DMS53 (cell line): Measurements from ENCODE around the gene RPS2.
A peak's percentile ranks its signal among the peaks of the same experiment; 100 is the strongest.
"Not testable (repeated sequence)": the region's sequence is repeated elsewhere in the genome, so short reads cannot be mapped to it uniquely, and the experiment has no call there.

Experiments
- DNase-seq: peaks from one replicate; lab custom pipeline; 2025; lab: John Stamatoyannopoulos, UW

RPS2 gene

DNA sequence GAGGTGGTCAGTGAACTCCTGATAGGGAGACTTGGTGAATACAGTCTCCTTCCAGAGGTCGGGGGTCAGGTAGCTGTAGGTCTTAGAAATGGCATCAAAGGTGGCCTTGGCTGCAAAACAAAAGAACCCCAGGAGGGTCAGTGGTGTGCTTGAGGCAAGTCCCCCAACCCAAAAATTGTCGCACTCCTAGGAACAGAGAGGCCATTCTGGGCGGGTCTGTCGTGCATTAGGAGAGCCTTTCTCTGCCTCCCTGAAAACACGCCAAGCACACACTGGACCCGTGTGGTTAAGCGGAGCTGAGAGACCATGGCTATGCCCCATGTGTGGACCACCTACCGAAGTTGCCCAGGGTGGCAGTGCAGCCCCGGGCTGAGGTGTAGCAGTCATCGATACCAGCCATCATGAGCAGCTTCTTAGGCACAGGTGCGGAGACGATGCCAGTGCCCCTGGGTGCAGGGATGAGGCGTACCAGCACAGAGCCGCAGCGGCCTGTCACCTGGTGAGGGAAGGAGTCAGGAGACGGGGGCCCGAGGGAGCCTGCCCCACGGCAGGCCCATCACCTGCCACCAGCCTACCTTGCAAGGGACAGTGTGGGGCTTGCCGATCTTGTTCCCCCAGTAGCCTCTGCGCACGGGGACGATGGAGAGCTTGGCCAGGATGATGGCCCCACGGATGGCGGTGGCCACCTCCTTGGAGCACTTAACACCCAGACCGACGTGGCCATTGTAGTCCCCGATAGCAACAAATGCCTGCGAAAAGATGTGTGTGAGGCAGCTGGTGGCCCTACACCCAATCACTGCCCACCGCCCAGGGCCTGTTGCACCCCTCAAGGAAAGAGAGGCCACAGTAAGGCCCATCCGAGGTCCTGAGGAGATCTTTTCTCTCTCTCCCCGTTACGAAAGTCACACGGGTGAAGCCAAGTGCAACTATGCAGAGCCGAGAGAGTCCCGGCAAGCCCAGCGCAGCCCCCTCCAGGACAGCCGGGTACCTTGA lies 2.2 kb downstream of the RPS2 start:
- DNase-seq = not testable (repeated sequence)

DNA sequence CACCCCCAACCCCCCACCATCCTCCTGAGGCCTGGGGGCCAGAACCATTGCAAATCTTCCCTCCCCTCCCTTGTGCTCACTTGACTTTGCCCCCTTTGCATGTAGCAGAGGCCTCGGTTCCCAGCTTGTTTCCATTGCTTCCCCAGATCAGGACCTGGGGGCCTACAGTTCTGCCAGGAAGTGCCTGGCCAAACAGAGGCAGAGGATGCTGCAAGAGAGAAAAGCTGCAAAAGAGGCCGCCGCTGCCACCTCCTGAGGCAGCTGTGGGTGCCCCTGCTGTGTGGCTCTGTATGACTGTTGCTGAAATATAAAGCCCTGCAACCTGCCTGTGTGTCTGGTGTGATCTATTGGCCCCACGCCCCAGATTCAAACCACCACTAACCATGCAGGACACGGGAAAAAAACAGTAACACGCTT lies 3.0 kb downstream of the RPS2 start:
- DNase-seq = peak; percentile 66

DNA sequence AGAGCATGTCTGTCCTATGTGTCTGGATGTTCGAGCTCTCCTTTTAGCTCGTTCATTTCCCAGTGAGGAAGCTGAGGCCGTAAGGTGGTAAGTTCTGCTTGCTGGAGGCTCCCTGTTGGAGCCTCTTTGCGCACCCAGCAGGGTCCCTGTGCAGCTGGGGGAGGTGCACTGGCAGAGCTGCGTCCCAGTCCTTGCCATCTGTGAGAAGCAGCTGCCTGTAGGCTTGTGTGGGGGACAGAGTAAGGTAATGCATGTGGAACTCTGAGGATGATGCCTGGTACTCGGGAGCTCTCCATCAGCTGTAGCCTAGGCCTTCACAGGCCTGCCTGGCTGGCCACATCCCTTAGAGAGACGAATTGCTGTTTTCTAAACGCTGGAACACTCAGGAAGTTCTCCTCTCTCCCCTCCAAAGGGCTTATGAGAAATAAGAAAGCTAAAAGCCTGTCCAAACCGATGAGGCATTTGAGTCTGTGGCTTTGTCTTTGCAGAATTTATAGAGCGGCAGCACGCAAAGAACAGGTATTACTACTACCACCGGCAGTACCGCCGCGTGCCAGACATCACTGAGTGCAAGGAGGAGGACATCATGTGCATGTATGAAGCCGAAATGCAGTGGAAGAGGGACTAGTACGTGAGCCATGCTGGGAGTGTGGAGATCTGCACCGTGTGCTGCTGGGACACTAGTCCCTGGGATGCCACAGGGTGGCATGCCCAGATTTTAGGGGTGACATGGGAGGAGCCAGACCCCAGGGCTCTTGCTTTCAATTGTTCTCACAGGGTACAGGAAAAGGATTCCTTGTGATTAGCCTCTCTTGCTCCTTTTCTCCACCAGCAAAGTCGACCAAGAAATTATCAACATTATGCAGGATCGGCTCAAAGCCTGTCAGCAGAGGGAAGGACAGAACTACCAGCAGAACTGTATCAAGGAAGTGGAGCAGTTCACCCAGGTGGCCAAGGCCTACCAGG lies 3.7 kb downstream of the RPS2 start:
- peak; percentile 83 for DNase-seq

DNA sequence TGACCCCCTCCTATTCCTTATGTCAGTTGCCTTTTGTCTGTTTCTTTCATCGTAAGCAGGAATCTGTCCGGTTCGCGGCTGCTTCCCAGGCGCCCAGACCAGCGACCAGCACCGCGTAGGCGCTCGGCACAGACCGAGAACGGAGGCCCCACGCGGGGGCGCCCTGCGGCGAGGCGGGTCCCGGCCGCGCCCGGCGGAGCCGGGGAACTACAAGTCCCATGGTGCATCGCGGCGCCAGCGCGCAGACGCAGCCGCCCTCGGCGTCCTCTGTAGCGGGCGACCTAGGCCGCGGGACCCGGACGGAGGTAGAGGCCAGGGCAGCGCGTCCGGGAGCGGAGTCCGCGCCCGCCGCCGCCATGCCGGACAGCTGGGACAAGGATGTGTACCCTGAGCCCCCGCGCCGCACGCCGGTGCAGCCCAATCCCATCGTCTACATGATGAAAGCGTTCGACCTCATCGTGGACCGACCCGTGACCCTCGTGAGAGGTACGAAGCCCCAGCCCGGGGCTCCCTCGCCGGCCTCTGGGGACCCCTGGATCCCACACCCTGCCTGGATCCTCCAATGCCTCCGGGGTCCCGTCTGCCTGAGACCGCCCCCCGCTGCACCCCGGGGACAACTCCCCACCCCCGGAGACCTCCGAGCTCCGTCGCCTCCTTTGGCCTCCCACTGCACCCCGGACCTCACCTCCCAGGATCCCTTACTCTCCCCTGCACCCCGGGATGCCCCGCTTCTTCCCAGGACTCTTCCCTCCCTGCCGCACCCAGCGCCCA lies 5.2 kb downstream of the RPS2 start, which contains the start of gene NDUFB10:
NDUFB10 (plus strand) TSS at position 270 of the 771 bp plus-strand sequence; CDS start at position 357, 87 bp downstream.
- DNase-seq = peak; percentile 95

DNA sequence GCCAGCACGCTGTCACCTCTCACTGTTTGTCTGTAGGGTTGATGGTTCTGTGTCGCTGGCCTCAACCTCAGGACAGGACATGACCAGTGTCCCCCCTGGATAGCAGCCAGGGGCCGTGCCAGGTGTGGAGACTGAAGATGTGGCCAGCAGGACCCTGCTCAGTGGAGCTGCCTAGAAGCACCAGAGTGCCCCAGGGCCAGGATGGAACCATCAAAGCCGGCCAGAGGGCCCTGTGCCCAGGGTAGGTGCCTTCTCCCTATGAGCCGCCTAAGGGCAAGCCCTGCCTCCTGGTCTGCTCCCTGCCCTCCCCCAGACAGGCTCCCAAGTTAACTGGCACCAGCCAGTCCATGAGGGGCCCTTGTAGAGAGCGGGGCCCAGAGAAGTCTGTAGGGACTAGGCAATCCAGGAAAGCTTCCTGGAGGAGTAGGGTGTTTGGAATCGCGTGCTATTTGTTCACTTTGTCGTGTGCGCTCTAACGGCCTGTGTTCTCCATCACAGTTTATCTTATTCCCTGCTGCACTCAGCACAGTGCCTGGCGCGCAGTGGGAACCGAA lies 5.8 kb downstream of the RPS2 start:
- DNase-seq = no peak

DNA sequence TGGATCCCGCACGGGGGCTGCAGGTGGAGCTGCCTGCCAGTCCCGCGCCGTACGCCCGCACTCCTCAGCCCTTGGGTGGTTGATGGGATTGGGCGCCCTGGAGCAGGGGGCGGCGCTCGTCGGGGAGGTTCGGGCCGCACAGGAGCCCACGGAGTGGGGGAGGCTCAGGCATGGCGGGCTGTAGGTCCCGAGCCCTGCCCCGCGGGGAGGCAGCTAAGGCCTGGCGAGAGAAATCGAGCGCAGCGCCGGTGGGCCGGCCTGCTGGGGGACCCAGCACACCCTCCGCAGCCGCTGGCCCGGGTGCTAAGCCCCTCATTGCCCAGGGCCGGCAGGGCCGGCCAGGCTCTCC lies 6.5 kb downstream of the RPS2 start:
- not testable (repeated sequence) for DNase-seq

DNA sequence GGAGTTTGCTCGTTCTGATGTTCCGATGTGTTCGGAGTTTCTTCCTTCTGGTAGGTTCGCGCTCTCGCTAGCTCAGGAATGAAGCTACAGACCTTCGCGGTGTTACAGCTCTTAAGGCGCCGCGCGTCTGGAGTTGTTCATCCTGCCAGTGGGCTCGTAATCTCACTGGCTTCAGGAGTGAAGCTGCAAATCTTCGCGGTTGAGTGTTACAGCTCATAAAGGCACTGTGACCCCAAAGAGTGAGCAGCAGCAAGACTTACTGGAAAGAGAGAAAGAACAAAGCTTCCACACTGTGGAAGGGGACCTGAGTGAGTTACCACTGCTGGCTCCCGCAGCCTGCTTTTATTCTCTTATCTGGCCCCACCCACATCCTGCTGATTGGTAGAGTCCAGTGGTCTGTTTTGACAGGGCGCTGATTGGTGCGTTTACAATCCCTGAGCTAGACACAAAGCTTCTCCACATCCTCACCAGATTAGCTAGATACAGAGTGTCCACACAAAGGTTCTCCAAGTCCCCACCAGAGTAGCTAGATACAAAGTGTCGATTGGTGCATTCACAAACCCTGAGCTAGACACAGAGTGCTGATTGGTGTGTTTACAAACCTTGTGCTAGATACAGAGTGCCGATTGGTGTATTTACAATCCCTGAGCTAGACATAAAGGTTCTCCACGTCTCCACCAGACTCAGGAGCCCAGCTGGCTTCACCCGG lies 7.0 kb downstream of the RPS2 start:
- DNase-seq = not testable (repeated sequence)

DNA sequence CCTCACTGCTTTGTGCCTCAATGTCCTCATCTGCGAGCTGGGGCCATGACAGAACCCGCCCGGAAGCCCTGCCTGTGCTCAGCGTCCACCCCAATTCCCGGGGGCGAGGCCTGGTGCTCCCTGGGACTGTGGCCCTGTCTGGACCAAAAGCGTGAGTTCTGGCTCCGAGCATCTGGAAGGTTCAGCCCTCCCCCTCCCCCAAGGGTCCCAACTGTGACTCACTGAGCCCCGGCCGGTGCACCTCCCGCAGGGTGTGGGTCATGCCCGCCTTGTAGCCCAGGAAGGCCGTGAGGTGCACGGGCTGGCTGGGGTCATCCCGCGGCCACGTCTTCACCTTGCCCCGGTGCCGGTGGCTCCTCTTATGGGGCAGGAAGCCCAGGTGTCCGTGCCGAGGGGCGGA lies 10.9 kb downstream of the RPS2 start:
- DNase-seq = no peak

DNA sequence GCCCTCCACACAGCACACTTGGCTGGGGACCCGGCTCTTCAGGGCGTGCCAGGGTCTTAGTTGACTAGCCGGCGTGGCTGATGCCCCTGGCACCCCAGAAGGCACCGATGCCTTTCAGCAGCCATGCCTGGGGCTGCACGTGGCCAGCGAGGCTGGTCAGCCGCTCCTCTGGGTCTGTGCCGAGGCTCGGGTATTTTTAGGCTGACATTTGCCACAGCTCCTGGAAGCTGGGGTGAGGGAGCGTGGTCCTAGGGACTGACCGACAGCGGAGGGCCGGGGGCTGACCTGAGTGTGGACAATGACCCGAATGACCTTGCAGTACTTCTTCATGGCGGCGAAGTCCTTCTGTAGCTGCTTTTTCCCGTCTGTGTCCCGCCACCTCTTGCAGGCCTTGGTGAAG lies 14.1 kb downstream of the RPS2 start:
- DNase-seq = no peak

DNA sequence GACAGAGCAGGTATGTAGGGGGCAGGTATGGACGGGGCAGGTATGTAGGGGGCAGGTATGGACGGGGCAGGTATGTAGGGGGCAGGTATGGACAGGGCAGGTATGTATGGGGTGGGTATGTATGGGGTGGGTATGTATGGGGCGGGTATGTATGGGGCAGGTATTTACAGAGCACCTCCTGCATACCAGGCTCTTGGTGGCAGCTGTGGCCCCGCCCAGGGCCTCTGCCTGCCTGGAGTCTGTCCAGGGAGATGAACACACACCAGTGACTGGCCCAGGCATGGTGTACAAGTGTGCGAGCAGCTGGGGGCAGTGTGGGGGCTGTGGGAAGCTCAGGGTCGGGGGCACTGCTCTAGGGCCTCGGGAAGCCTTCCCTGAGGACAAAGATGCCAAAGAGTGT lies 14.6 kb downstream of the RPS2 start:
- DNase-seq = no peak

DNA sequence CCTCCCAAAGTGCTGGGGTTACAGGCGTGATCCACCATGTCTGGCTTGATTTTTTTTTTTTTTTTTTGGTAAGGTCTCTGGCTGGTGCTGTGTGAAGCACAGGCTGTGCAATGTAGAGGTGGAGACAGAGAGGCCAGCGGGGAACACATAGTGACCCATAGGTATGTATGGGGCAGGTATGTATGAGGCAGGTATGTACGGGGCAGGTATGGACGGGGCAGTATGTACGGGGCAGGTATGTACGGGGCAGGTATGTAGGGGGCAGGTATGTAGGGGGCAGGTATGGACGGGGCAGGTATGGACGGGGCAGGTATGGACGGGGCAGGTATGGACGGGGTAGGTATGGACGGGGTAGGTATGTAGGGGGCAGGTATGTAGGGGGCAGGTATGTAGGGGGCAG lies 15.1 kb downstream of the RPS2 start:
- DNase-seq = no peak

DNA sequence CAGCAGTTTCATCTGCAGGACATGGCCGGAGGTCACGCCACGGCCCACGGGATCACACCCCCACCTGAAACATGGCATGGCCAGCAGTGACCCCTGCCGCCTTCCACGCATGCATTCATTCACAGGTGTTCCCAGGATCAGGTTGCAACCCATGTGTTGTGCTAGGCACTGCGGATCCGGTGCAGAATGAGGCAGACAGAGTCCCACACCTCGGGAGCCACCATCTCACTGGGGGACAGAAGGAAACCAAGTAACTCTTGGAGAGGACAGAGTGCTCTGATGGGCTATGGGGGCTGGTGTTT lies 17.3 kb downstream of the RPS2 start:
- DNase-seq = no peak

DNA sequence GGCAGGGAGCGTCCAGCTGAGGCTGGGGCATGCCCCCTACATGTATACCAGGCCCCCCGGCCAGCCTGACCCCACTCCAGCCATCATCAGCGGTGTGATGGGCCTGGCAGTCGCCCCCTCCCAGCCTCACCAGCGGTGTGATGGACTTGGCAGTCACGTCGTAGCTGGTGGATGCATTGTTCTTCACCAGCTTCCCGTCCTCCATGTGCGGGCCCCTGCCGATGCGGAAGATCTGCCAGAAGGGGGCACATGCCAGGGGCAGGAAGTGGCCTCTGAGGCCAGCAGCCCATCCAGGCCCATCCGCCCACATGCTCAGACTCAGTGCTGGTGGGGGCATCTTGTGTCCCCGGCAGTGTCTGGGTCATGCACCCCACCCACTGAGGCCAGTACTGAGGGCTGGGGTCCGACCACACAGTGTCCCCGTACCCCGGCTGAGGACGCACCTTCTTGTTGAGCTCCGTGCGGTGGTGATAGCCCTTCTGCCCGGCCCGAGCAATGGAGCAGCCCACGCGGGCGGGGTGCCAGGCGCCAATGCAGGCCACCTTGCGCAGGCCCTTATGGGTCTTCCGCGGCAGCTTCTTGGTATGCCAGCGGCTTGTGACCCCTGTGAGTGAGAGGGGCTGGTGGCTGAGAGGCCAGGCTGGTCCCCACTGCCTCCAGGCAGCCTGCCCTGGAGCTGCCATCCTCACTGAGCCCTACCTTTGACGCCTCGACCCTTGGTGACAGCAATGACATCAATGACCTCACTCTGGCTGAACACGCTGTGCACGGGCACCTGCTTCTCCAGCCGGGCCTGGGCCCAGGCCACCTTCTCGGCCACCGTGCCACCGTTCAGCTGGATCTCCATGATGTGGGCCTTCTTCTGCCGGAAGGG lies 17.9 kb downstream of the RPS2 start:
- DNase-seq = no peak

DNA sequence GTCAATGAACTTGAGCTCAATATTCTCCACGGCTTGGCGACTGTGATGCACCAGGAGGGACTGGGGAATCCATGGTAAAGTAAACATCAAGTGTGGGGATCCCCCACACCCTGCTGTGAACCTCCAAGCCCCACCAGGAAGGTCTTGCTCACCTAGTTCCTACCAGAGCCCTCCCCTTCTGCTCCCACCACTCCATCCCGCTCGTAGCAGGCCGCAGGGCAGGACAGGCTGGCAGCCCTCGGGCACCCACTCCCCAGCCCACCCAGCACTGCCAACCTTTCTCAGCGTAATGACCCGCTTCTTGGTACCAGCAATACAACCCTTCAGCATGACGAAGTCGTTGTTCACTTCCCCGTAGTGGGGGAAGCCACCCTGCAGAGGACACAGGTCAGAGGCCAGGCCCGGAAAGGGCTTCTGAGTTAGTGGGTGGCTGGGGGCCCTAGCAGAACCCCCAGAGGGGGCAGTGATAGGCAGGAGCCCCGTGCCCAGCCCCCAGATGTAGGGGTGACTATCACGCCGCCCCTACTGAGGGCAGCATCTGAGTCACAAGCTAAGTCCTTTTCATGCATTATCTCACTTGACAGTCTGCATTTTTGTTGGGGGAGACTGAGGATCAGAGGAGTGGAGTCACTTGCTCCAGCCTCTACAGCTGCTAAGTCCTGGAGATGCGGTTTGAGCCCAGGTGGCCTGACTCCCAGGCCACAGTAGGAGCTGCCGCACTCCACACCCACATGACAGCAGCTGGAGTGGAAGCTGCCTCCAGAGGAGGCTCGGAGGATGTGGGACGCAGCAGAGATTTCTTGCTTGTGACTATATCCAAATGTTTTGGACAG lies 18.9 kb downstream of the RPS2 start:
- DNase-seq = no peak

DNA sequence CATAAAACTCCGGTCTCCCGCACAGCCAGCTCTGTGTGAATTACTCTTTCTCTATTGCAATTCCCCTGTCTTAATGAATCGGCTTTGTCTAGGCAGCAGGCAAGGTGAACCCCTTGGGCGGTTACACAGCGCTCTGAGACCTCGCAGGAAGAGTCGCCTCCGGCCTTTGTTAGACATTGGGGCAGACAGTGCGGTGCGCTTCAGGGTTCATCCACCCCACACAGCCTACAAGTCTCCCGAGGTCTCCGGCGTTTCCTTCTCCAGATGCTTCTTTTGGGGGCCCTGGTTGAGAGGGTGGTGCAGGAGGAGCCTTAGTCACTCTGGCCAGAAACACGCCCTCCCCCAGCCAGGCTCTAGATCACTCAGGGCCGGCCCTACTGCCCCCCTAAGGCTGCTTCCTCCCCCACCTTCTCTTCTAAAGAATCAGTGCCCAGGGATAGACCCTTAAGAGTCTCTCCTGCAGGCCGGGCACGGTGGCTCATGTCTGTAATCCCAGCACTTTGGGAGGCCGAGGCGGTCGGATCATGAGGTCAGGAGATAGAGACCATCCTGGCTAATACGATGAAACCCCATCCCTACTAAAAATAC lies 19.9 kb downstream of the RPS2 start:
- no peak for DNase-seq

DNA sequence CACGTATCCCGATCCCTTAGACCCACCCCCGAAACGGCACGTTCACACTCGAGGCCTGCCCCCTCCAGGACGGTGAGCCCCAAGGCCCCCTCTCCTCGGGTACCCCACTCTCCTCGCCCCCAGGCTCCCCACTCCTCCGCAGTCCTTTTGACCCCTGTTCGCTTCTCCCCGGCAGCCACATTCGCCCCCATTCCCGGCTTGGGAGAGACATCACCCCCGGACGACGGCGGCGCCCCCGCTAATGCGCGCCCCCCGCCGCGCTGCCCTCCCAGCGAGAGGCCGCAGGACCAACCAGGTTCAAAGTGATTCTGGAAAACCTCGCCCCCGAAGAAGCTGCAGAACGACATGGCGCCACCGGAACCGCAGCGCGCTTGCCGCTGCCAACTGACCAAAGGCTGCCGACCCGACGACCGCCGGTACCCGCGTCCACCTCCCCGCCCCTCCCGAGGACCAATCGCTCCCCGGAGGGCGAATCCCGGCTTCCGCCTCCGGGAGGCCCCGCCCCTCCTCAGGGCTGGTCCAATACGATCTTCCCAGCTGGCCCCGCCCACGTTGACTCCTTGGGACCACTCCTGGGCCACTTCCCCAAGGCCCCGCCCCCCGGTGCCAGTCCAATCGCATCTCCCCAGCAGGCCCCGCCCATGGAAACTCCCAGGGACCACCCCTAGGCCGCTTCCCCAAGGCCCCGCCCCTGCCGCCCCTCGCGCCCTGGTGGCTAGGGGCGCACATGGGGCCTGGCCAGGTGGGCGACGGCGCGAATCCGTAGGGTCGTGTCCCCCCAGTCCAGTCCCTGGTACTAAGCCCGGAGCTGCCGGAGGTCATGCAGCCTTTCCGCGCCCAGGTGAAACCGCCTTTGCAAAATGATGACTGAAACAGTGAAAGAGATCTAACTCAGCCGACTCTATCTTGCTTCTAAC lies 21.6 kb downstream of the RPS2 start, which contains the start of gene MSRB1:
MSRB1 (minus strand) TSS at position 390 of the 917 bp plus-strand sequence; CDS start at position 347, 43 bp downstream.
- DNase-seq = peak; percentile 99

DNA sequence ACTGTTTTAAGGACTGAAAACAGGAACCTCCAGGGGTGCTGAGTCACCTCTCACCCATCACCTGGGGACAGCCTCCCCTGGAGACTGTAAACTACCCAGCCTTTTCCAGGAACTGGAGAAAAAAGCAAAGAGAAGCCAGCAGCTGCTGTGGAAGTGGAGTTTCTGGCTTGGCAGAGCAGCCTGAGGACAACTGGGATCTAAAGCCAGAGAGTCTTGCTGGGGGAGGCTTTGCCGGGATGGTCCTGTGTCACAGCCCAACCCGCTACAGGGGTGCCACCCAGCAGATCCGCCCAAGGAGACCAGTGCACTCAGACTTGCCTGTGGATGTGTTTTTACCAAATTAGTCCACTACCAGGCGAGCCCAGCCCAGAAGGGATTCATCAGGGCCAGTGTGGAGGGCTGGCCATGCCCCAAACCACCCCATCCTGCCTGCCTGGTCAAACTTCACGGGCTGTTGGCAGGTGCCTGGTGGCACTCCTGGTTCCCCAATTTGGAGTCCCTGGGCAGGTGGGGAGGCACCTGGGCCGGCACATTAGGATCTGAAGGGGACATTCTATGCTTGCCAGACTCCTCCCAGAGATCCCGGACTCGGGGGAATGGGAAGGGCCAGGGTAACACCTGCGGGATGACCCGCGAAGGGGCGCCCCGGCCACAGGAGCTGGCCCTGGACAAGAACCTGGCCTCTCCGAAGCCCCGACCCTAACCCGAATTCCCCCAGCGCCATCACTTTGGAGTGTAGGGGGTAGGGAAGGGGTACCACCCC lies 22.4 kb downstream of the RPS2 start:
- DNase-seq = peak; percentile 75
